GM21529 (cell line): ENCODE results near the gene SEMA6D.

Source experiments
- ATAC-seq: cut with Tn5 transposase; IDR thresholded peaks from one replicate; pipeline ENCODE4 v1.9.1; 2021; ENCODE audit not compliant: unreplicated experiment

The SEMA6D gene

DNA sequence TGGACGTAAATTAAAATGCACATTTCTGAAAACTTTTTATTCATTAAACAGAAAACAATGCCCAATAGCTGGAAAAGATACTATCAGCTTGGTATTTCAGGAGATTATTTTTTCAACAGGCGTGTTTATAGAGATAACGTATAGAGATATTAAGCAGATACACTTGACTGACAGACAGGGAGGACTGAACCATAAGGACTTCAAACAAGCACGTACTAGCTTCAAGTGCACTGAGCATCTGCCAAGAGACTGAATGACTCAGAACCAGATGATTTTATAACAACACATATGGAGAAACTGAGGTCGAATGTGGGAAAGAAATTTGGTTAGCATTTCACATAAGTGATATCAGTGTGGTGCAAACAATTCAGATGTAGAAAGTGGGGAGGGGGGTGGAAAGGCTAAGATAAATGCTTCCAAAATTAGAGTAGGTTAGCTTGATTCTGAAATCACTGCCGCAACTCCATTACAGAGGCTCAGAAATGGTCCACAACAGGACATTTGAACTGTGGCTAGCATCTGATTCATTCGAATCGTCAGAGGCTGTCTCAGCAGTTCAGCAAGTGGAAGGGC, 103.5 kb downstream of the SEMA6D start:
- no peak for ATAC-seq

DNA sequence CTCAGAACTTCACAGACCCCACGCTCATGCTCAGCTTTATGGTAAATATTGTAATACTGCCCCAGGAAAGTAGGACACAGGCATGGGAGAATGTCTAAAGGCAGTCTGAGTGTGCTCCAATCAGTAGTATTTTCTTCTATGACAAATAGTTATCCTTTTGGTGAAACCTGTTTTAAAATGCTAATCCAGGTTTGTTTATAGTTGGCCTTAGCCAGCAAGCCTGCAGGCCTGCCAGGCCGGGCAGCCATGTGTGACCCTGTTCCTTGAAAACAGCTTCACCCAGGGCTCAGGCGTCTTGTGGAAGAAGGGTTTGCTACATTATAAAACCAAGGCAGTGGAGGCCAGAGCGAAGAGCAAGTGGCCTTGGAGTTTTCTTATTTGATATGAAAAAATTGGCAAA, 104.7 kb downstream of the SEMA6D start:
- ATAC-seq, result no peak
